CD4-positive, alpha-beta T cell treated with Interleukin-6 at 100 ng/mL for 8 hours (primary cell): ENCODE results near the gene HDGFL3.
"Not testable (repeated sequence)": the region's sequence is repeated elsewhere in the genome, so short reads cannot be mapped to it uniquely, and the experiment has no call there.

Experiments used
- DNase-seq: peaks from one replicate; pipeline ENCODE4 v3.0.0-alpha.2; 2020; ENCODE audit warnings: mixed read lengths, low spot score

HDGFL3 gene

DNA sequence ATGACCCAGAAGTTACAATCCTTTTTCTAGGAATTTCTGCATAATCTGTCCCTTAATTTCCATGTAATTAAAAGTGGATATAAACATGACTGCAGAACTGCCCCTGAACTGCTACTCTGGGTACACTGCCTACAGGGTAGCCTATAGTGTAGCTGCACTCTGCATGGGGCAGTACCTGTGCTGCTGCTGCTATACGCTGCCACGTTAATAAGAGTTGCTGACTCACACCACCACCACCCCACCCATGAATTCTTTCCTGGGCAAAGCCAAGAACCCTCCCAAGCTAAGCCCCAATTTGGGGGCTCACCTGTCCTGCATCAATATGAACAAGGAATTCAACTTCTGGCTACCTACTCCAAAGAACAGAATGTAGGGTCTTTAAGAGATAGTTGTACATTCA, 13.9 kb downstream of the HDGFL3 start:
- DNase-seq = no peak

DNA sequence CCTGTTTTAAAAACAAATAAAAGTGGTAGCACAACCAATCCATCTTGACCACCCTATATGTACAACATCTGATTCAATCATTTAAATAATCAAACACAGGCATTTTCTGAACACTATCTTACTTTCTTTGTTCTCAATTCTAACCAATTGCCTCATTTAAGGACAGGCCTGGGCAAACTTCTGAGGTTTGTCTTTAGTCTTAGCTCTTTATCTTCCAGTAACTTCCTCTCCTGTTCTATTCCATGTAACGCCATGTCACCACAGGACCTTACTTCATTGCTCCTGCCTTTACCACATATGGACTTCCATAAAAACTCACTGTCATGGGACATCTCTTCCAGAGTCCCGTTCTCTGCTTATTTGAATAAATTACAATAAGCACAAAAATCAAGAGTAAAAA, 14.9 kb downstream of the HDGFL3 start:
- no peak for DNase-seq

- DNase-seq = no peak
Observed at GRCh38 chr15:83190450-83190849, 17.2 kb downstream of the HDGFL3 start.

GRCh38 chr15:83185561-83185960, 22.1 kb downstream of the HDGFL3 start:
- DNase-seq = no peak

GRCh38 chr15:83178869-83179325, 28.7 kb downstream of the HDGFL3 start:
- DNase-seq = no peak

DNA sequence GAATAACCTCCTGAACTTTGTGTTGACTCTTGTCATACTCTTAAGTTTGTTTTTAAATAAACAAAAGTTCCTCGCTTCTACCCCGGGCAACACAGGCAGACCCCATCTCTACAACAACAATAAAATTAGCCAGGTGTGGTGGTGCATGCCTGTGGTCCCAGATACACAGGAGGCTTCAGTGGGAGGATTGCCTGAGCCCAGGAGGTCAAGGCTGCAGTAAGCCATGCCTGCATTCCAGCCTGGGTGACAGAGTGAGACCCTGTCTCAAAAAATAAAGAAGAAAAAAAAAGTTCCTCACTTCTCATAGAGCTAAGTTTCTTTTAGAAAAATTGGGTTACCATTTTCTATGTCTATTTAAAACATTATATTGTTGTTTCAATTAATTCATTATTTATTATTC, 29.2 kb downstream of the HDGFL3 start:
- DNase-seq = no peak

DNA sequence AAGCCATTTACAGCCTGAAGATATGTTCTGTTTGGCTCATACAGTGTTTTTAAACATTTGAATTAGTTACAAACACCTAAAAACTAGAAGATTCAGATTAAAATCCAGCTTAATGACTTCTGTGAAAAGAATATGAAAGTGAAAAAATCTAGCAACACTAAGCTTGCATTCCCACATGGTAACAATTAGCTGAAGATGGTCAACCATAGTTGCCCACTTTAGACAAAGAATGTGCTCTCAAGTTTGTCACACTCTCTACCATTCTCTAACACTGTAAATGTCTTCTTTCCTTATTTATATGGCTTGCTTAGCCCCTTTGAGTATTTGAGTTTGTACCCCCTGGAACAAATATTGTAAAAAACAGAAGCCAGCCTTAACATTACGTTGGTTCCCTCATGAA, 32.7 kb downstream of the HDGFL3 start:
- DNase-seq = no peak

- DNase-seq = no peak
Observed at GRCh38 chr15:83170474-83171165, 37.0 kb downstream of the HDGFL3 start.

- DNase-seq = not testable (repeated sequence)
Observed at GRCh38 chr15:83169576-83169975, 38.0 kb downstream of the HDGFL3 start.

- DNase-seq = no peak
Observed at GRCh38 chr15:83166830-83167229, 40.8 kb downstream of the HDGFL3 start.

DNA sequence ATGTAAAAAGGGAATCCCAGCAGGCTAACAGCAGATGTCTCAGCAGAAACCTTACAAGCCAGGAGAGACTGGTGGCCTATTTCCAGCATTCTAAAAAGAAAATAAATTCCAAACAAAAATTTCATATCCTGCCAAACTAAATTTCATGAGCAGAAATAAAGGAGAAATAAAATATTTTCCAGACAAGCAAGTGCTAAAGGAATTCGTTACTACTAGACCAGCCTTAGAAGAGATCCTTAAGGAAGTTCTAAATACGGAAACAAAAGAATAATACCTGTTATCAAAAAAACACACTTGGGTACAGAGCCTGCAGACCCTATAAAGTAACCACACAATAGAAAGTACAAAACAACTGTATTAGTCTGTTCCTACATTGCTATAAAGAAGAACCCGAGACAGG, 41.4 kb downstream of the HDGFL3 start:
- no peak for DNase-seq

DNA sequence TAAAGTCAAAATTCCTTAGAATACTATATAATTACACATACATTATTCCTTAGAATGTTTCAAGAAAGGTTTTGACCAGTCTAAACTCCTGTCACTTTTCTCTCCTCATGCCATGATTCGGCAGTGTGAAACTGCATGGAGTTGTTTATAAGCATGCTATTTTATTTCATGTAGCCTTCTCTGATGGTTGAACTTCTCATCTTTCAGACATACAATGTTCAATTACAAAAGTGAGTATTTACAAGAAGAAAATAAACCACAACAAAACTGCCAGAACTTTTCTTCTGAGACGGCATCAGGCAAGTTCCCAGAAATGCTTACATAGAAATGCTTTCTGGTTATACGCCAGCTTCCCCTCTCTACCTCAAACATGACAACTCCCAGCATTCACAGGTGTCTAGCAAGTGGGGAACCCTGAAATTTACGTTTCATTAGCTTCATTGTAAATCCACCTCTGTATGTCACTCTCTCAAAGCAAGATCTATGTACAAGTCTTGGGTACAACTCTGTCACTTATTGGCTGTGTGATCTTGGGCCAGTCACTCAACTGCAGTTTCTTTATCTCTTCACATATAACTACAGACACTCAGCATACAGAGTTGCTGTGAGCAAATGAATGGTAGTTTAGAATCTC, 42.7 kb downstream of the HDGFL3 start:
- DNase-seq = peak; percentile 13

GRCh38 chr15:83164111-83164770, 43.4 kb downstream of the HDGFL3 start:
- DNase-seq = no peak

GRCh38 chr15:83163032-83163431, 44.6 kb downstream of the HDGFL3 start:
- peak; percentile 18 for DNase-seq

GRCh38 chr15:83160741-83161140, 46.9 kb downstream of the HDGFL3 start:
- no peak for DNase-seq

DNA sequence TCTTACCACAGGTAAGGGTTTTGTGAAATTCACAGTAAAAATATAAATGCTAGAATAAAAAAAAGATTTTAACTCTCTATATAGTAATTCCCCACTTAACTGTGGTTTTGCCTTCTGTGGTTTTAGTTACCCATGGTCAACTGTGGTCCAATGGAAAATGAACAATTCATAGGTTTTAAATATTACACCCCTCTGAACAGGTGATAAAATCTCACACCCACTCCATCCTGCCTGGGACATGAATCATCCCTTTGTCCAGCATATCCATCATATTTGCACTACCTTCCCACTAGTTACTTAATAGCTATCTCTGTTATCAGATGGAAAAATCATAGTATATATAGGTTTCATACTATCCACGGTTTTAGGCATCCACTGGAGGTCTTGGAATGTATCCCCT, 49.2 kb downstream of the HDGFL3 start:
- DNase-seq = no peak

DNA sequence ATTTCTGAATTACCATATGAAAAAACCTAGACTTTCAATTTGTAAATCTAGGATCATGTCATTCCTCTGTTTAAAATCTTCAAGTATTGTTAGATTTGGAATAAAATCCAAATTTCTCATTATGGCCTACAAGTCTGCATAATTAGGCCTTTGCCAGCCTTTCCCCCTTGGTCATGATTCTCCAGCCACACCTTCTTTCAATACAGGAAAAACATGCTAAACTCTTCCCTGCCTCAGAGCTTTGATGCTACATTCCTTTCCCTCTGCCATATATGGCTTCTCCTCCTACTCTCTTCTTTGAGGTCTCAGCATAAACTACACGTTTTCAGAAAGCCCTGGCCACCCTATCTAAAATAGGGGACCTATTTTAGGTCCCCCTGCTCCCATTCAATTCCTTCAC, 51.7 kb downstream of the HDGFL3 start:
- no peak for DNase-seq

DNA sequence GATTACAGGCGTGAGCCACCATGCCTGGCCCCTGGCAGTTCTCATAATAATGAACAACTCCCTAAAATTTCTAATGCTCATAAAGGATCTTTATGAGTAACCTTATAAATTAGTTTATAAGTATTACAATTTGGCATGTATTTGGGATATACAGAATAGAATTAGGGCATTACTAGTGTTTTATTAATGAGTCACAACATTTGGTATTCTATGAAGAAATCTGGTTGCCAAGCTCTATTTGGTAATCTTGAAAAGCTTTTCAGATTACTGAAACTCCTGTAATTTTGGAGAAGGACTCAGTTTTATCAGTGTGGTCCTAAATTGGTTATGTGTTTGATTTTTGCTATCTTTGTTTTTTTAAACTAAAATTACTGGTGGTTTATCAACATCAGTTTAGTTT, 54.3 kb downstream of the HDGFL3 start:
- DNase-seq = no peak

GRCh38 chr15:83144771-83145170, 62.9 kb downstream of the HDGFL3 start:
- no peak for DNase-seq

- not testable (repeated sequence) for DNase-seq
Observed at GRCh38 chr15:83142151-83142550, 65.5 kb downstream of the HDGFL3 start.

GRCh38 chr15:83132861-83133523, 74.6 kb downstream of the HDGFL3 start:
- DNase-seq = no peak

DNA sequence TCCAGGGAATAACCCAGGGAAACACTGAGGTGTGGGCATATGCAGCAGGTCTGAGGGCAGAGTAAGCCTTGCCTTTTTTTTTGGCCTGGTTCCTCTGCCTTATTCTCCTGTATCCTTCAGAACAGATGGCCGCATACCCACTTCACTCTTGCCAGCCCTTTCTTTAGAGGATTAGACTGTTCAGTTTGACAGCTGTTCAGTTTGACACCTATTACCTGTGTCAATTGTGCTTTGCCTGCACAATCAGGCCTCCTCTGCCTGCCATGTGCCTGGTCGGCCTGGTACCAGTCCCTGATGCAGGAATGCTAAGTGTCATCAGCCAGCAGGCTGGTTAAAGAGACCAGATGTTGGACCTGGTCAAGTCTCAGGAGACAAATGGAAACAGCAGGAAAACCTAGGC, 77.8 kb downstream of the HDGFL3 start:
- DNase-seq = no peak
